Left lung (tissue), 10 donors: ENCODE measurements around the gene ASB11. TPM values are rescaled to one million over a fixed set of nuclear protein-coding genes. Genes with fewer than 3 reads are reported as not detected.

Experiments
- ATAC-seq: fragments of 200-7000 bp; cut with Tn5 transposase; one replicate; pipeline ENCODE4 v1.9.1; 2020; ENCODE audit warnings: moderate library complexity
- DNase-seq, 4 donors: peaks; one replicate each; pipeline ENCODE4 v3.0.0-alpha.2; 2013 to 2020
- H3K27ac ChIP-seq, 2 donors: fragments of 200-600 bp; sonication (generic) in 1 of 2; one replicate each; pipeline versions ENCODE4 v1.5.0 to v1.8.0; 2020 to 2021
- H3K27me3 ChIP-seq, 2 donors: fragments of 200-600 bp; sonication (generic) in 1 of 2; one replicate each; pipeline versions ENCODE4 v1.5.0 to v1.8.0; 2020 to 2021
- H3K36me3 ChIP-seq, 2 donors: fragments of 200-600 bp; sonication (generic) in 1 of 2; one replicate each; pipeline versions ENCODE4 v1.5.0 to v1.8.0; 2020 to 2021
- H3K4me1 ChIP-seq, 2 donors: fragments of 200-600 bp; one replicate each; pipeline ENCODE4 v1.8.0; 2021
- H3K4me3 ChIP-seq, 2 donors: fragments of 200-600 bp; sonication (generic) in 1 of 2; one replicate each; pipeline versions ENCODE4 v1.5.0 to v1.8.0; 2020 to 2021; ENCODE audit warnings: mild to moderate bottlenecking in 1 of 2
- H3K9me3 ChIP-seq, 2 donors: fragments of 200-600 bp; sonication (generic) in 1 of 2; one replicate each; pipeline versions ENCODE4 v1.5.0 to v1.8.0; 2020 to 2021
- CTCF ChIP-seq, 2 donors: fragments of 200-600 bp; sonication (generic) in 1 of 2; IDR thresholded peaks; one replicate each; pipeline versions ENCODE4 v1.5.0 to v1.8.0; 2021; ENCODE audit warnings: antibody characterized with exemption in 2 of 2
- intact Hi-C, 2 donors: fragments of 100-400 bp; cut with DNase I; formaldehyde crosslinking; loops; one replicate each; pipeline versions ENCODE4 v1.11.2 to v1.14.2; 2022
- polyA plus RNA-seq, 6 donors: library from polyadenylated mRNA; unstranded; fragments of 120-200 nt; gene quantifications; one replicate each; pipeline ENCODE4 v1.2.1, GENCODE V29; 2013; ENCODE audit not compliant: insufficient read length in 6 of 6
- total RNA-seq, 2 donors: library from RNA; stranded (reverse); fragmentation: NEBNext Ultra II Directional; extraction: Animal tissue kit (Norgen Biotek cat#: 25700); gene quantifications; one replicate each; pipeline ENCODE4 v1.2.1, GENCODE V29; 2021
- donor health status: DM: no; HTN: yes; CAD: no.
- donor health status: DM: no; HTN: no; CAD: no.

The ASB11 gene
- total and polyA plus RNA-seq, 8 donors = 0.13 to 0.44 (median 0.21) TPM

GRCh38 chrX:15322472-15322871, 7.0 kb upstream of the ASB11 start:
- ATAC-seq (peak; percentile 74), DNase-seq (no peak)
- no peak overlapping the region for H3K27ac ChIP-seq
- no peak overlapping the region for H3K4me3 ChIP-seq
- peaks cover 0 to 6% of the 10 kb centered on the region in 2 donors for H3K36me3 ChIP-seq
- H3K9me3 ChIP-seq = no peaks in the 10 kb centered on the region
- TF ChIP-seq CTCF (IDR thresholded peaks at IDR 0.05) = no peak
- intact Hi-C loops = no loop called here
- peaks cover 0 to 4% of the 10 kb centered on the region in 2 donors for H3K27me3 ChIP-seq
- H3K4me1 ChIP-seq = no peaks in the 10 kb centered on the region

GRCh38 chrX:15322072-15322471, 6.6 kb upstream of the ASB11 start:
- TF ChIP-seq CTCF (IDR thresholded peaks at IDR 0.05) = no peak
- ATAC-seq (peak; percentile 47), DNase-seq (no peak)
- intact Hi-C loops = no loop called here
- peaks cover 0 to 4% of the 10 kb centered on the region in 2 donors for H3K27me3 ChIP-seq
- H3K4me1 ChIP-seq = no peaks in the 10 kb centered on the region
- no peaks in the 10 kb centered on the region for H3K9me3 ChIP-seq
- peaks cover 0 to 6% of the 10 kb centered on the region in 2 donors for H3K36me3 ChIP-seq
- H3K27ac ChIP-seq = peak overlapping the region in 1 of 2 donors; percentile 73
- H3K4me3 ChIP-seq = no peak overlapping the region

- peak overlapping the region in 1 of 2 donors; percentile 73 for H3K27ac ChIP-seq
- peaks cover 0 to 6% of the 10 kb centered on the region in 2 donors for H3K36me3 ChIP-seq
- H3K4me1 ChIP-seq = no peaks in the 10 kb centered on the region
- intact Hi-C loops = no loop called here
- TF ChIP-seq CTCF (IDR thresholded peaks at IDR 0.05) = no peak
- ATAC-seq = no peak
- no peak overlapping the region for H3K4me3 ChIP-seq
- no peak for DNase-seq
- peaks cover 0 to 4% of the 10 kb centered on the region in 2 donors for H3K27me3 ChIP-seq
- no peaks in the 10 kb centered on the region for H3K9me3 ChIP-seq
These were observed 6.0 kb upstream of the ASB11 start for GRCh38 chrX:15321447-15321846.

- intact Hi-C loops = no loop called here
- no peak for TF ChIP-seq CTCF (IDR thresholded peaks at IDR 0.05)
- ATAC-seq (no peak), DNase-seq (no peak)
- Histone ChIP-seq H3K36me3 (peaks cover 0 to 6% of the 10 kb centered on the region in 2 donors), H3K4me3 (no peak overlapping the region), H3K27ac (no peak overlapping the region), H3K27me3 (no peaks in the 10 kb centered on the region), H3K9me3 (no peaks in the 10 kb centered on the region), H3K4me1 (no peaks in the 10 kb centered on the region)
These were observed 4.9 kb upstream of the ASB11 start for GRCh38 chrX:15320297-15320696.

- ATAC-seq (no peak), DNase-seq (no peak)
- no peaks in the 10 kb centered on the region for H3K9me3 ChIP-seq
- no peaks in the 10 kb centered on the region for H3K36me3 ChIP-seq
- TF ChIP-seq CTCF (IDR thresholded peaks at IDR 0.05) = no peak
- H3K4me3 ChIP-seq = no peak overlapping the region
- no peaks in the 10 kb centered on the region for H3K27me3 ChIP-seq
- no peak overlapping the region for H3K27ac ChIP-seq
- H3K4me1 ChIP-seq = no peaks in the 10 kb centered on the region
- intact Hi-C loops = no loop called here
These were observed 3.6 kb upstream of the ASB11 start for GRCh38 chrX:15319075-15319474.
